Ectodermal cell (in vitro differentiated cells): ENCODE measurements around the gene BOK. TPM values are rescaled to one million over a fixed set of nuclear protein-coding genes. Genes with fewer than 3 reads are reported as not detected.

Experiments used
- H3K27ac ChIP-seq: 2 replicates; pipeline ENCODE4 v1.7.0; 2013; ENCODE audit warnings: mild to moderate bottlenecking, low read depth, low read length; ENCODE audit not compliant: insufficient read depth, poor library complexity, severe bottlenecking
- H3K27me3 ChIP-seq: 2 replicates; pipeline ENCODE4 v1.7.0; 2013; ENCODE audit warnings: mild to moderate bottlenecking, low read length; ENCODE audit not compliant: insufficient read depth, control insufficient read depth, poor library complexity, severe bottlenecking
- H3K36me3 ChIP-seq: one replicate; pipeline ENCODE4 v1.7.0; 2013; ENCODE audit warnings: low read length; ENCODE audit not compliant: control insufficient read depth, insufficient read depth
- H3K4me1 ChIP-seq: one replicate; pipeline ENCODE4 v1.7.0; 2013; ENCODE audit warnings: low read length; ENCODE audit not compliant: control insufficient read depth, insufficient read depth
- H3K4me3 ChIP-seq: 2 replicates; pipeline ENCODE4 v1.7.0; 2013; ENCODE audit warnings: low read depth, low read length, control low read depth; ENCODE audit not compliant: insufficient read depth
- H3K9me3 ChIP-seq: 2 replicates; pipeline ENCODE4 v1.7.0; 2013; ENCODE audit warnings: mild to moderate bottlenecking, low read length, moderate library complexity; ENCODE audit not compliant: control insufficient read depth
- WGBS, 2 experiments: methylation state at CpG; one replicate each; pipeline ENCODE4 v1.1.7; 2013; ENCODE audit warnings: missing lambda C conversion rate in 2 of 2; 5-methylcytosine and 5-hydroxymethylcytosine counted together
- polyA plus RNA-seq, 4 experiments: library from polyadenylated mRNA; stranded (reverse); fragments of 50-300 nt; gene quantifications; one replicate each; pipeline ENCODE4 v1.2.3, GENCODE V29; 2013

Gene BOK, protein sequence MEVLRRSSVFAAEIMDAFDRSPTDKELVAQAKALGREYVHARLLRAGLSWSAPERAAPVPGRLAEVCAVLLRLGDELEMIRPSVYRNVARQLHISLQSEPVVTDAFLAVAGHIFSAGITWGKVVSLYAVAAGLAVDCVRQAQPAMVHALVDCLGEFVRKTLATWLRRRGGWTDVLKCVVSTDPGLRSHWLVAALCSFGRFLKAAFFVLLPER
- 22.5 TPM for polyA plus RNA-seq (2013, experiment 1 of 4)
- 20.0 TPM for polyA plus RNA-seq (2013, experiment 2 of 4)
- 16.3 TPM for polyA plus RNA-seq (2013, experiment 3 of 4)
- polyA plus RNA-seq (2013, experiment 4 of 4), result 16.7 TPM

DNA sequence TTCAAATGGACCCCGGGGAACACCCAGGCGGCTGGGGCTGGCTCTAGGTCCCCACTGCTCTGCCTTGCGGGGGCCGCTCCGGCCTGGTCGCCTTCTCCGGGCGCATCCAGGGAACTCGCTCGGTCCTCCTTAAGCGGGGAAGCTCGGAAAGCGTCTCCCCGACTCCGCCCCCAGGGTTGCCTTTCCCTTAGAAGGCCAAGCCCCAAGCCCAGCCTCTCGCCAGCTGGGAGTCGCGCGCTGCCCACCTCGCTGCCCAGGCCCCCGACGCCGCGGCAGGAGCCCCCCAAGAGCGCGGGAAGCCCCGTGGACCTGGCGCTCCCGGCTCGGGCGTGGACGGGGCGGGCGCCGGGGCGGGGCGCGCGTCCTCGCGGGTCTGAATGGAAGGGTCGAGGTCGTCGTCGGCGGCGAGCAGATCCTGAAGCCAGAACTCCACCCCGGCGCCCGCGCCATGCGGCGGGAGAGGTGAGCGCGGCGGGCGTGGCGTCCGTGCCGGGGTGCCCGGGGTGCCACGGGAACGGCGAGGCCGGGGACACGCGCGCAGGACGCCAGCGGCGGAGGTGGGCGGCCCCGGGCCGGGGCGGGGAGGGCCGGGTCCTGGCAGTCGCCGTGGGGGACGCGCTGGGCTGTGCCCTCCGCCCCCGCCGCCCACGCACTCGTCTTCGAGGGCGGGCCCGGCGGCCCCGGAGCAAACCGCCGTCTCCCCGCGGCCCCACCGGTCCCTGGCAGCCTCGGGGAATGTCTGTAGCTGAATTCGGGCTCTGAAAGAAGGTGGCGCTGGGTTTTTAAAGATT is at the start of gene BOK:
Gene BOK, plus strand, starts transcription at position 214 of the 791 bp plus-strand sequence. CDS start 739 bp downstream, outside the sequence.
- WGBS, 2 experiments, result 0 to 1% methylated on average over 98 of the region's 98 CpGs
- peak within 1 kb of the TSS; percentile 52 for H3K4me3 ChIP-seq
- no peaks in the 10 kb centered on the region for H3K36me3 ChIP-seq
- no peak within 1 kb of the TSS for H3K27ac ChIP-seq
- H3K4me1 ChIP-seq, result peaks cover 7% of the 10 kb centered on the region
- H3K9me3 ChIP-seq, result no peaks in the 10 kb centered on the region
- peaks cover 22% of the 10 kb centered on the region for H3K27me3 ChIP-seq

DNA sequence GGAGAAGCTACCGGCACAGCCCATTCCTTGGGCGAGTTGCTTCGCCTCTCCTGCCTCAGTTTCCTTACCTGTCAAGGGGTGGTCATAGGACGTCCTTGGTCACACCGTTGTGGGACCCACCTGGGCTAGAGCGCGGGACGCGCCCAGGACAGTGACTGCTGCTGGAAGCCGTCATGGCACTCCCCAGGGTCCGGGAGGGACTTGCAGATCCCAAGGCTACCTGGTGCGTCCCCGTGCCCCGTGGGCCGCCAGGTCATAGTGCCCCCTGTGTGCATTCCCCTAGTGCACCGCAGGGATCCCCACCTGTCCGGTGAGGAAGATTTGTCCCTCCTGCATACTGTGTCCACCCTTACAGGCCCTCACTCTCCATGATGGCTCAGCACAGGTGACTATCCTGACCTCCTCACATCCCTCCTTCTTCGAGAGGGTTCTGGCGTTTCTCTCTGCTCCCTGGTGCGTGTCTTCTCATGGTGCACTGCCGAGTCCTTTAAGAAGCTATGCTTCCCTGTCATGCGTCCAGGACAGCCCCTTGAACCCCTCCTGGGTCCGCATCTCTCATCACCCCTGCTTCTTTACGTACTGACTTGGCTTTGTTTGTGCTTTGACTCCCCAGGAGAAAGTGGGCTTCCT is 49.3 kb upstream of the BOK start:
- Histone ChIP-seq H3K36me3 (no peaks in the 10 kb centered on the region), H3K27ac (no peak overlapping the region), H3K4me1 (peaks cover 12% of the 10 kb centered on the region), H3K4me3 (peak overlapping the region; percentile 66), H3K27me3 (peaks cover 9% of the 10 kb centered on the region), H3K9me3 (no peaks in the 10 kb centered on the region)
- WGBS, 2 experiments, result 48 to 49% methylated on average over 24 of the region's 24 CpGs

DNA sequence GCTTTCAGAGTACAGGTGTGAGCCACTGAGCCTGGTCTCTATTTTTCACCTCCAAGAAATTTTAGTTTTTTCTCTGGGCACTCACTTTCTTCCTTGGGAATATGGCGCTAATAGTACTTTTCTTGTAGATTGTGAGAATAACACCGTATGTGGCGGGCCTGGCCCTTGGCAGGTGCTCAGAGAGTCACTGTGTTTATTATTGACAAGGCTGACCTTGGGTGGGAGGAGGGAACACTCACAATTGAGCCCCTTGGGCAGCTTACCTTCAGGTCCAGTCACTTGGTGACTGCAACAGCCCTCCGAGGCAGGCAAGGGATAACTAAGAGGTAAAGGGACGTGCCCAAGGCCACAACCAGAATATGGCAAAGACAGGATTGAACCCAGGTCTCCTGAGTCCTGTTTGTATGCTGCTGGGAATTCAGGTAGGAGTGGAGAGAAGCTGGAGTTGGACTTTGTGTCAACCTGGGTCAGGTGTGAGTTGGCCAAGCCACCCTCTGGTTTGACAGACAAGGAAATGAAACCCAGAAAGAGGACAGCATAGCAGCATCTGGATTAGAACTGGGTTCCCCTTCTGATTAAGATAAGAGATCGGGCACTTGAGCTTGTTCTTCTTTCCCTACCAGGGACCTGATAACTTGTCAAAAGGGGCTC is 47.3 kb upstream of the BOK start:
- Histone ChIP-seq H3K4me3 (no peak overlapping the region), H3K9me3 (no peaks in the 10 kb centered on the region), H3K4me1 (peaks cover 4% of the 10 kb centered on the region), H3K36me3 (no peaks in the 10 kb centered on the region), H3K27me3 (peaks cover 9% of the 10 kb centered on the region), H3K27ac (no peak overlapping the region)
- 95 to 97% methylated on average over 6 of the region's 6 CpGs for WGBS, 2 experiments

DNA sequence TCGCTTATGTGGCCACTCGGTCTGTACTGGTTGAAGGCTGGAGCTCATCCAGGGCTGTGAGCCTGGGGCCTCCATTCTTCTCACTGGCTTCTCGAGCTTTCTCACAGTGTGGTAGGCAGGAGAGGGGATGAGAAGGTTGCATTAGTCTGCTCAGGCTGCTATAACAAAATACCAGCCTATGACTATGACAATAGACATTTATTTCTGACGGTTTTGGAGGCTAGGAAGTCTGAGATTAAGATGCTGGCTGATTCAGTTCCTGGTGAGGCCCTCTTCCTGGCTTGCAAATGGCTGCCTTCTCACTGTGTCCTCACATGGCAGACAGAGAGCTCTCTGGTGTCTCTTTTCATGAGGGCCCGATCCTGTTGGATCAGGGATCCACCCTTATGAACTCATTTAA is 44.0 kb upstream of the BOK start:
- Histone ChIP-seq H3K9me3 (no peaks in the 10 kb centered on the region), H3K4me3 (no peak overlapping the region), H3K36me3 (no peaks in the 10 kb centered on the region), H3K4me1 (no peaks in the 10 kb centered on the region), H3K27ac (no peak overlapping the region), H3K27me3 (peaks cover 2% of the 10 kb centered on the region)
- 95 to 96% methylated on average over 4 to 5 of the region's 5 CpGs for WGBS, 2 experiments

DNA sequence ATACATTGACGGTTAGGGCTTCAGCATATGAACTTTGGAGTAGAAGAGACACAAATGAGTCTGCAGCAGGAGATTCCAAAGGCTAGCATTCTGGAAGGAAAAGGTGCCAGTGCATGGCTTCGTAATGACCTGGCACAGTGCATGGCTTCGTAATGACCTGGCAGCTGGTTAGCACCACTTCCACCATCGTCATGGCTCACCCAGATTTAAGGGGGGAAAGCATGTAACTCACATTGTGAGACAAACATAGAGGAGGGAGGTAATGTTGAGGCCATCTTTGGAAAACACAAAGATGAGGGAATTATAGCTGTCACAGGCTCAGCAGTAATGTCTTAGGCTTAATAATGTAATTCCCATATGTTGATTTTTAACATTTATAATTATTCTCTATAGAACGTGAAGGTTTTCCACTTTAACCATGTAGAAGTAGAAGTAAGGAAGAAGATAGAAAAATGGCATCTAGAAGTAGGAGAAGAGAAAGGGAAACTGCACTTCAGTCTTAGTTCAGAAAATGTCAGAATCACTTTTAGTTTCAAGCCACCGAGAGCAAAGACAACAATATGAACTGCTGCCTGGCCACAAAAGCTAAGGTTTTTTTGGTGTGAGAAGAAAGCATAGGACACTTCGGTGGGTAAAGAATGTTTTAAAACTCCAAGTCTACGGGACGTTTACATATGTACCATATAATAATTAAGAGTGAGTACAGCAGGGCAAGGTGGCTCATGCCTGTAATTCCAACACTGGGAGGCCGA is 43.4 kb upstream of the BOK start:
- Histone ChIP-seq H3K4me1 (no peaks in the 10 kb centered on the region), H3K4me3 (no peak overlapping the region), H3K27ac (no peak overlapping the region), H3K27me3 (no peaks in the 10 kb centered on the region), H3K36me3 (no peaks in the 10 kb centered on the region), H3K9me3 (no peaks in the 10 kb centered on the region)
- WGBS, 2 experiments, result 94 to 95% methylated on average over 9 to 10 of the region's 10 CpGs

DNA sequence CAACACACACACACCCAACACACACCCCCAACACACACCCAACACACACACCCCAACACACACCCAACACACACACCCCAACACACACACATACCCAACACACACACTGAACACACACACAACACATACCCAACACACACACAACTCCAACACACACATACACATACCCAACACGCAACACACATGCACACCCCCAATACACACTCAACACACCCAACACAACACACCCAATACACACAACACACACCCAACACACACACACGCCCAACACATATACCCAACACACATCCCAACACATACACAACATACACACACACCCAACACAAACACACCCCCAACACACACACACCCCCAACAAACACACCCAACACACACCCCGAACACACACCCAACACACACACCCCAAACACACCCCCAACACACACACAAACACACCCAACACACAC is 42.0 kb upstream of the BOK start:
- no peaks in the 10 kb centered on the region for H3K36me3 ChIP-seq
- no peak overlapping the region for H3K27ac ChIP-seq
- 92 to 96% methylated on average over 3 of the region's 3 CpGs for WGBS, 2 experiments
- H3K9me3 ChIP-seq, result no peaks in the 10 kb centered on the region
- H3K4me3 ChIP-seq, result no peak overlapping the region
- no peaks in the 10 kb centered on the region for H3K4me1 ChIP-seq
- H3K27me3 ChIP-seq, result no peaks in the 10 kb centered on the region

DNA sequence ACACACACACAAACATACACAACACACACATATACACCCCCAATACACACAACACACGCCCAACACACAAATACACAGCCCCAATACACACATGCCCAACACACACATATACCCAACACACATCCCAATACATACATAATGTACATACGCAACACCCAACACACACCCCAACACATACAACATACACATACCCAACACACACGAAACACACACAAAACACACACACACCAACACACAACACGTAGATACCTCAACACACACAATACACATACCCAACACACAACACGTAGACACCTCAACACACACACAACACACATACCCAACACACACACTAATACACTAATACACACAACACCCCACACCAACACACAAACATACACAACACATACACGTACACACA is 41.2 kb upstream of the BOK start:
- Histone ChIP-seq H3K4me1 (no peaks in the 10 kb centered on the region), H3K4me3 (no peak overlapping the region), H3K36me3 (no peaks in the 10 kb centered on the region), H3K9me3 (no peaks in the 10 kb centered on the region), H3K27me3 (no peaks in the 10 kb centered on the region), H3K27ac (no peak overlapping the region)
- 88 to 90% methylated on average over 6 of the region's 6 CpGs for WGBS, 2 experiments

DNA sequence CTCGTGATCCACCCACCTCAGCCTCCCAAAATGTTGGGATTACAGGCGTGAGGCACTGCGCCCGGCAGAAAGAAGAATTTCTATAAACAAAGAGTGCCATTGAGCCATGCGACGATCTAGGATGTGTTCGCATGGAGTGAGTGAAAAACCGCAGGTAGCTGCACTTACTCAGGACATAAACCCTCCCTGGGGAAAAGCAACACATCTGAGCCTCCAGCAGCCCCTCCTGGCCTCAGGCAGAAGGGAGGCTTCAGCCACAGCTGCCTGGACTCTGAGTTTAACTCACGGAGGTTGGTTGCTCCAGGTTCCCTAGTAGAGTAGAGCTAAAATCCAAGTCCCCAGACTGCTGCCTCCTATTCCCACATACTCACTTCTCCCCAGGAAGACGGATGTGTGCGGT is 38.9 kb upstream of the BOK start:
- no peaks in the 10 kb centered on the region for H3K9me3 ChIP-seq
- 90% methylated on average over 10 to 11 of the region's 11 CpGs for WGBS, 2 experiments
- H3K27me3 ChIP-seq, result no peaks in the 10 kb centered on the region
- H3K27ac ChIP-seq, result no peak overlapping the region
- H3K4me3 ChIP-seq, result no peak overlapping the region
- H3K4me1 ChIP-seq, result no peaks in the 10 kb centered on the region
- H3K36me3 ChIP-seq, result no peaks in the 10 kb centered on the region

DNA sequence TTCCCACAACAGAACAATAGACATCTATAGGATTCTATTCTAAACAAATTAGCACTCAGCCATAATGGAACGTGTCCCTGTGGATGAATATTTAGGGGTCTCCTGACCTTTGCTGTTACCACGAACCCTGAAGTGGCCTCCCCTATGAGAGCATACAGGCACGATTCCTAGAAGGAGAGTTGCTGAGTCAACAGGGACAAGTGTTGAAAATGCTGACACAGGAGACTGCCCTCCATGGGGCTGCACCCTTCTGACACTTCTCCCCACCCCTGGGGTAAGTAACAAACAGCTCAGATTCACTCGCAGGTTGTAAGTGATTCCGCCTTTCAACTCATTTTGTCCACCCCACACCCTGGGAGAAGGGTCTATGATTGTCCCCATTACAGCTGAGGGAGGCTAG is 36.1 kb upstream of the BOK start:
- Histone ChIP-seq H3K4me3 (no peak overlapping the region), H3K27me3 (no peaks in the 10 kb centered on the region), H3K27ac (no peak overlapping the region), H3K9me3 (no peaks in the 10 kb centered on the region), H3K4me1 (no peaks in the 10 kb centered on the region), H3K36me3 (no peaks in the 10 kb centered on the region)
- 67 to 73% methylated on average over 5 of the region's 5 CpGs for WGBS, 2 experiments
